Lower leg skin (tissue), 4 donors: Measurements from ENCODE around the gene PTPRZ1. TPM values are rescaled to one million over a fixed set of nuclear protein-coding genes. Genes with fewer than 3 reads are reported as not detected.

Experiments
- DNase-seq, 2 donors: peaks; one replicate each; pipeline ENCODE4 v3.0.0-alpha.2; 2019; ENCODE audit warnings: low spot score in 2 of 2
- H3K4me3 ChIP-seq: fragments of 200-600 bp; sonication (generic); 2 replicates; pipeline ENCODE4 v1.5.1; 2017; ENCODE audit warnings: mild to moderate bottlenecking, low read depth; ENCODE audit not compliant: poor library complexity, severe bottlenecking
- CTCF ChIP-seq, 3 donors: fragments of 450-650 bp; IDR thresholded peaks; one replicate each; pipeline ENCODE4 v1.5.1; 2016; ENCODE audit warnings: antibody characterized with exemption in 3 of 3, mild to moderate bottlenecking in 3 of 3, moderate library complexity in 2 of 3
- POLR2A ChIP-seq, 2 donors: fragments of 450-650 bp; IDR thresholded peaks; one replicate each; pipeline ENCODE4 v1.6.1; 2016 to 2017; ENCODE audit warnings: antibody characterized with exemption in 2 of 2, mild to moderate bottlenecking in 1 of 2, moderate library complexity in 1 of 2
- WGBS, 2 donors: methylation state at CpG; one replicate each; pipeline ENCODE4 v1.1.5; 2018; 5-methylcytosine and 5-hydroxymethylcytosine counted together
- intact Hi-C: fragments of 100-400 bp; cut with DNase I; formaldehyde crosslinking; loops from one replicate; pipeline ENCODE4 v1.15.0; 2023; ENCODE audit warnings: low total_unique reads
- total RNA-seq, 4 donors: library from RNA; depleted of rRNA; stranded (reverse); fragments of >200 nt; gene quantifications; one replicate each; pipeline ENCODE4 v1.1.0, GENCODE V29; 2016

The PTPRZ1 gene
- total RNA-seq, 4 donors from 2014 or later: 26.1 to 63.7 (median 46.3) TPM

DNA sequence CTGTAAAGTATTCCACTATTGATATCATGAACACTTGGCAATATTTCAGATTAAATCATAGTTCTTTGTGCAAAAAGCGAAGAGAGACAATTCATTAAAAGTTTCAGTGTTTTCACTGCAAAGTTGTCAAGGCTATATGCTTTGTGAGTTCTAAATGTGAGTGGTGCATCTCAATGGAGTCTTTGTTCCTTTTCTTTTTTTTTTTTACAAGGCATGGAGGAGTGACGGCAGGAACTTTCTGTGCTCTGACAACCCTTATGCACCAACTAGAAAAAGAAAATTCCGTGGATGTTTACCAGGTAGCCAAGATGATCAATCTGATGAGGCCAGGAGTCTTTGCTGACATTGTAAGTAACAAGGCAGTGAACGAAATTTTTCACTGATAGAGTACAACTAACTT lies 186.6 kb downstream of the PTPRZ1 start:
- WGBS, 2 donors: 72 to 77% methylated on average over 4 of the region's 4 CpGs
- intact Hi-C loops: no loop called here
- no peak for TF ChIP-seq POLR2A (IDR thresholded peaks at IDR 0.05)
- TF ChIP-seq CTCF (IDR thresholded peaks at IDR 0.05): no peak
- no peak for DNase-seq
- H3K4me3 ChIP-seq: no peak overlapping the region

DNA sequence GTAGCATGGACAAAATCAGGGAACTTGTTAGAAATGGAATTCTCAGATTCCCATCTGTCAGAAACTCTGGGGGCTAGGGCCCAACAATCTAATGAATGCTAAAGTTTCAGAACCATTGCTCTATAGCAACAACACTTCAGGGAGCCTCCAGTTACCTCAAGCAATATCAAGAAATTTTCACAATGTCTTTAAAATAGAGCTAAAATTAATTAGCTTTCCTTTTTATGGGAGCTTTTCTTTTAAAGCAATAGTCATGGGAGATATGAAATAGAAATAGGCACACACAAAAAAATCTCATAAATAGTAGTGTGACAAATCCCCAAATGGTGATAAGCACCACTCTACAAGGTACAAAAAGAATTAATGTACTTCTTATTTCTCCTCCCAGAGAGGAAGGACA lies 190.2 kb downstream of the PTPRZ1 start:
- no peak for DNase-seq
- TF ChIP-seq CTCF (IDR thresholded peaks at IDR 0.05): no peak
- no peak for TF ChIP-seq POLR2A (IDR thresholded peaks at IDR 0.05)
- intact Hi-C loops: no loop called here
- H3K4me3 ChIP-seq: no peak overlapping the region

DNA sequence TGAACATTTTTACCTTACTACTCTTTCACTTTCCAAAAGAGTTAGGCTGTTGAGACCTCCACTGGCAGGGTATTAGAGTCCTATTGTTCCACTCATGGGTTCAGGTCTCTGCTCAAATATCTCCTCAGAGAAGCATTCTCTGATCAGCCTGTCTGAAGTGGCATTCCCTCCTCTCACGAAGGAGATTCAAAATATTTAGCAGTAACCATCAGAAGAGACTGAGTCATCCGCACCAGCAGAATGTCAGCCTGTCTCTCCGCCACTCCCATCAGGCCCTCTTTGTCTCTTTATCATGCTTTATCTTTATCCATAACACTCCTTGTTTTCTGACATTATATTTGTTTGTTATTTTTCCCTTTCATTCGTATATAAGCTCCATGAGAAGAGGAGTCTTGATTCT lies 192.0 kb downstream of the PTPRZ1 start:
- no peak overlapping the region for H3K4me3 ChIP-seq
- DNase-seq: no peak
- TF ChIP-seq POLR2A (IDR thresholded peaks at IDR 0.05) (no peak), CTCF (IDR thresholded peaks at IDR 0.05) (no peak)
- intact Hi-C loops: no loop called here
- 79 to 83% methylated on average over 4 of the region's 4 CpGs for WGBS, 2 donors

DNA sequence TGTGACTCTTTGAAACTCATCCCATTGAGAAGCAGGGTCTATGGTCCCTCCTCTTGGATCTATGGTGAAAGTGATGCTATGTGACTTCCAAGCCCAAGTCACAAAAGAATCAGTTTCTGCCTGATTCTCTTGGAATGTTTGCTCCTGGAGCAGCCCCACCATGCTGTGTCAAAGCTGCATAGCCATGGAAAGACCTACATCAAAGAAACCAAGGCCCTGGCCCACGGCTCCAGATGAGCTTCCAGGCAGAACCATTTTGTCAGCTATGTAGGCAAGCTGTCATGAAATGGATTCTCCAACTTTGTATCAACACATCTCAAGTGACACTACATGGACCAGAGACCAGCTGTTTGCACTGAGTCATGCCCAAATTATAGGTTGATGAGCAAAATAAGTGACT lies 194.1 kb downstream of the PTPRZ1 start:
- no peak for DNase-seq
- intact Hi-C loops: no loop called here
- H3K4me3 ChIP-seq: no peak overlapping the region
- 70 to 87% methylated on average over 1 of the region's 1 CpG for WGBS, 2 donors
- TF ChIP-seq CTCF (IDR thresholded peaks at IDR 0.05) (no peak), POLR2A (IDR thresholded peaks at IDR 0.05) (no peak)

- TF ChIP-seq POLR2A (IDR thresholded peaks at IDR 0.05) (no peak), CTCF (IDR thresholded peaks at IDR 0.05) (no peak)
- H3K4me3 ChIP-seq: no peak overlapping the region
- 86 to 94% methylated on average over 1 of the region's 1 CpG for WGBS, 2 donors
- intact Hi-C loops: no loop called here
- DNase-seq: no peak
Observed at GRCh38 chr7:122068046-122068445, 195.1 kb downstream of the PTPRZ1 start.

GRCh38 chr7:122068999-122069398 lies 196.0 kb downstream of the PTPRZ1 start:
- no peak for DNase-seq
- TF ChIP-seq POLR2A (IDR thresholded peaks at IDR 0.05) (no peak), CTCF (IDR thresholded peaks at IDR 0.05) (no peak)
- 55 to 60% methylated on average over 3 of the region's 3 CpGs for WGBS, 2 donors
- intact Hi-C loops: no loop called here
- H3K4me3 ChIP-seq: no peak overlapping the region
